Keratinocyte (primary cell): ENCODE measurements around the gene WDR70.

Experiments used
- CTCF ChIP-seq, 3 experiments: IDR thresholded peaks in 1 of 3; conservative IDR thresholded peaks in 1 of 3; optimal IDR thresholded peaks in 1 of 3; 2 replicates in 2 of 3; 3 replicates in 1 of 3; pipeline versions ENCODE3 to v1.5.1; 2011; ENCODE audit warnings: low read length in 3 of 3, mild to moderate bottlenecking in 3 of 3, moderate library complexity in 2 of 3, control low read depth in 1 of 3, inconsistent platforms in 1 of 3; ENCODE audit not compliant: insufficient read depth in 2 of 3; ENCODE audit errors: extremely low read depth in 1 of 3
- EZH2 ChIP-seq: IDR thresholded peaks from one replicate; pipeline ENCODE4 v1.6.1; 2012; ENCODE audit warnings: inconsistent platforms, mild to moderate bottlenecking, low read length, moderate library complexity

GRCh38 chr5:37662362-37662761, 283.2 kb downstream of the WDR70 start:
- TF ChIP-seq CTCF (optimal IDR thresholded peaks at IDR 0.05 in 1 of 3, IDR thresholded peaks at IDR 0.05 in 1 of 3, conservative IDR thresholded peaks at IDR 0.05 in 1 of 3; ENCODE audit: extremely low read depth in 1 of 3, insufficient read depth in 2 of 3, low read length in 3 of 3) (no peak), EZH2 (no peak)
